DMS114 treated with DMSO at 0.1 percent for 48 hours (cell line): ENCODE results near the gene USP36.

ENCODE experiments used
- DNase-seq: peaks from one replicate; lab custom pipeline; 2025; ENCODE audit not compliant: unreplicated experiment; lab: John Stamatoyannopoulos, UW

The USP36 gene

DNA sequence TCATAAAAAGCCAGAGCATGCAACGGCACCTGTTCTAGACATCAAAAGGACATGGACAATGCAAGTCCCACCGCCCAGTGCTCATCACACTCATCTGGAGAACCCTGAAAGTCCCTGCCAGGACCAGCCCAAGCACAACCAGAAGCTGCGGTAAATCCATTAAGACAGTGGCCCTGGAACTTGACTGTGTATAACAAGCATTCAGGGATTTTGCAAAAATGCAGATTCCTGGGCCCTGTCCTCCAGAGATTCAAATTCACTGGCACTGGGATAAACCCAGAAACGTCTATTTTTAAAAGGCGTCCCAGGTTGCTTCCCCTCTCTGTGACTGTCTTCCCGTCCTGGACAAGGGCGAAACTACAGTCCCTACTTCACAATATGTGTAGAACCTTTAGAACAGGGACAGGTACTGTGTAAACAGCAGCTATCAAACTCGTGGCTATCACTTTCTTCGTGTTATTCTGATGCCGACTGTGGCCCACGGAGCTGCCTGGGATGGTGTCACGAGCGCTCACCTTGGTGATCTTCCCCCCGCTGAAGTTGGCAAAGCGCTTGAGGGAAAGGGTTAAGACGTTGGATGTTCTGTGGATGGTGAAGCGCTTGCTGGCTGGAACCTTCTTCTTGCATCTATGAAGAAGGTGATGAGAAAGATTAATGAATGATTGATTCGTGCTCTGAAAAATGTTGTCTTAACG is 22.3 kb downstream of the USP36 start:
- DNase-seq: no peak

GRCh38 chr17:78817123-78817522 is 23.5 kb downstream of the USP36 start:
- DNase-seq: no peak

DNA sequence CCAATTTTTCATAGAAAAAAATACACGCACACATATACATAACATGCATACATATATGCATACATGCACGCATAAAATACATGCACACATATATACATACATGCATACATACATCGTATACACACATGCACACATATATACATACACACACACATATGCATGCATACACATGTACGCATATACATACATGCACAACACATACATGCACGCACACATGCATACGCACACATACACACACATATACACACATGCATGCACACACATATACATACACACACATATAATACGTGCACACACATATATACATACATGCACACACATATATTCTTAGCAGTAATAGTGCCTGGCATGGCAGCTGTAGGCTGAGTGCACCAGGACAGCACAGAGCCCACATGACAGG is 24.9 kb downstream of the USP36 start:
- no peak for DNase-seq

DNA sequence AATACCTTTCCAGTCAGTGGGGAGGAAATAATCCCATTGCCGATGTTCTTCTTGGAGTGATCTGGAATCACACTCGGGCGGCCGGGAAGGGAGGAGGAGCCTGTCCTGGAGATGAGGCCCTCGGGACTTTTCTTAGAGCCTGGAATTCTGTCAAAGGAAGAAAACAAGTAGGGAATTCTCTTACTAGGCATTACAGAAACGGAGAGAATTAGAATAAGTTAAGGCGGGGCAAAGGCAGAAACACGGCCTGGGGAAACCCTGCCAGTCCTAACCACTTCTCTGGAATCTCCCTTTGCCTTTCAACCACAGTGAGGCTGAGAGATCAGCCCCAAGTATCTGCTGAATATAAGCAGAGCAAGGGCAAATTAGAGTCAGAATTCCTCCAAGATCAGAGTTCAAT is 27.8 kb downstream of the USP36 start:
- no peak for DNase-seq

GRCh38 chr17:78808163-78808562 is 32.5 kb downstream of the USP36 start:
- no peak for DNase-seq

DNA sequence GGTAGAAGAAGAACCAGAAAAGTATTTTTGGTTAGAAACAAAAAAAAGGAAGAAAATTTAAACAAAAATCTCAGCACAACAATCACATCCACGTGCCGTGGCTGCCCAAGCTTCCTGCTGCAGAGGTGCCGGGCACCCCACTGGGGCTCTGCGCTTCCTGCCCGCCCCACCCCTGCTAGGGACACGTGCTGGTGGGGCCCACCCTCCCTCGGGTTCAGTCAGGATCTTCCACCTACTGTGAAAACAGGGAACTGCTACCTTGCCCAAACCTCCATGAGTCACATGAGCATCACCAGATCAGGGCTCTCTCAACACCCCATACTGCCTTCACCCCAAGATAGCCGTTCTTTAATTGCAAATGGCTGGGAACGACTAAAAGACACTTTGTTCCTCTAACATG is 34.2 kb downstream of the USP36 start:
- no peak for DNase-seq

- no peak for DNase-seq
Observed at GRCh38 chr17:78805301-78805700, 35.3 kb downstream of the USP36 start.

GRCh38 chr17:78804777-78805176 is 35.8 kb downstream of the USP36 start:
- no peak for DNase-seq

GRCh38 chr17:78803186-78803845 is 37.3 kb downstream of the USP36 start:
- no peak for DNase-seq

DNA sequence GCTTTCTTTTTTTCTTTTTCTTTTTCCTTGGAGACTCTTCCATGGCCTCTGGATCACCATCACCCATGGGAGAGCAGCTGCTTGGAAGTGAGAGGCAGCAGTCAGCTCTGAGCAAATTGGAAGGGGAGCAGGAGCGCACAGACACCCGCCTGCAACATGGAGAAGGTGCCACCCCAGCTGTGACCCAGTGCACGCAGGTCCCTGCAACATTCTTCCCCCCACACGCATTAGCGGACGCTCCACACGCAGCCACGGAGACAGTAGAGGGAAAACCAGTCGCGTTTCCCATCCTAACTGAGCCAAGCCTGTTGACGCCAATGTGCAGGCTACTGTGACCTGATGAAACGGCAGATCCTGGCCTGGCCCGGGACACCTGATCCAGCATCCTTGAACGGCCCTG is 38.2 kb downstream of the USP36 start:
- no peak for DNase-seq

- DNase-seq: no peak
Observed at GRCh38 chr17:78802008-78802407, 38.6 kb downstream of the USP36 start.

- DNase-seq: no peak
Observed at GRCh38 chr17:78800132-78800931, 40.3 kb downstream of the USP36 start.

DNA sequence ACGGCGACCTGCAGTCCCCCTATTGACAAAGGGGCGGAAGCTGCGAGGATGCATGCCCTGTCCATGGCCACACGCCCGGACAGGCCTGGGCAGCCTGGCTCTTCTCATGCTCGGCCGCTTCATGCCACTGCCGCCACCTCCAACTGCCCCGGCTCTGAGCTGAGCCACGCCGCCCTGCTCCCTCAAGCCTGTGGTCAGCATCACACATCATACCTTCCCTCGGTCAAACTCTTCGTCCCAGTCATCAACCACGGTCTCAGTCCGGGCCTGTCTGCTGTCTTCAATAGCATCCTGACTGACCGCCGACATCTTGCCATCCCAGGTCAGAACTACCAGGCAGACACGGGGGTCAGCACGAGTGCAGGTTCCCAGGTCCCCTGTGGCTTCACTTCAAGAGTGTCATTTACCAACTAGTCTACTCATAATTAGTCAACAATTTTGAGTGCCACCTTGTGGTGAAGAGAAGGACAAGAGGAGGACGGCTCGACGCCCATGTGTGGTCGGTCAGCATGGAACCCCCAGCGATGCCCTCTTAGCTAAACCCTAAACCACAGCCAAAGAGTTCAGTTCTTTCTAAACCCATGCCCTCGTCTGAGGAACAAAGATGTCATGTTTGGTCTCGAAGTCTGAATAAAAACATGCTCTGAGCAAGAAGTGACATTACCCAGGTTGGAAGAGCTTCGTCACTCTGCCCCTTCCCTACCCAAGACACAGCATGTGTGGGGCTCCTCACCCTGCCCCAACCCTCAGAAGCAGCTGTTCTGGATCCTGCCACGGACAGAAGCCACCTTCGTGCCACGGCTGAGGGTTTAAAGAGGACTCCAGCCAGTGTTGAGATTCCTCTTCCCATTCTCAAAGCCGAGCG is 41.7 kb downstream of the USP36 start:
- no peak for DNase-seq

GRCh38 chr17:78797691-78798585 is 42.7 kb downstream of the USP36 start:
- DNase-seq: no peak

GRCh38 chr17:78797213-78797612 is 43.4 kb downstream of the USP36 start:
- DNase-seq: no peak

DNA sequence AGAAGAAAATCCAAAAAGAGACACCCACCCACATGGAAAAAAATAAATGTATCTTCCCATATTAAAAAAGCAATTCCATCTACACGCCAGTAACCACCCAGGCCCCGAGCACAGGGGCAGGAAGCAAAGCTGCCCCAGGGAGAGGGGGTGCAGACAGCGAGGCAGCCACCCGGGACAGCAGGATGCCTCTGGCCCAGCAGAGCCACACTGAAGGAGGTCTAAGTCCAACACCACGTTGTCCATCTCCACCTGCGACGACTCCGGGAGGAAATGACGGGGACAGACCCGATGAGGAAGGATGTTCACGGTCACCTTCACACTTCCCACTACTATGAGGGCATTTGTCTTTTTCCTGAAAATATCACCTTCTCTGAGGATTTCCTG is 44.1 kb downstream of the USP36 start:
- DNase-seq: no peak

GRCh38 chr17:78795861-78796516 is 44.6 kb downstream of the USP36 start:
- no peak for DNase-seq

- DNase-seq: no peak
Observed at GRCh38 chr17:78794864-78795640, 45.6 kb downstream of the USP36 start.

DNA sequence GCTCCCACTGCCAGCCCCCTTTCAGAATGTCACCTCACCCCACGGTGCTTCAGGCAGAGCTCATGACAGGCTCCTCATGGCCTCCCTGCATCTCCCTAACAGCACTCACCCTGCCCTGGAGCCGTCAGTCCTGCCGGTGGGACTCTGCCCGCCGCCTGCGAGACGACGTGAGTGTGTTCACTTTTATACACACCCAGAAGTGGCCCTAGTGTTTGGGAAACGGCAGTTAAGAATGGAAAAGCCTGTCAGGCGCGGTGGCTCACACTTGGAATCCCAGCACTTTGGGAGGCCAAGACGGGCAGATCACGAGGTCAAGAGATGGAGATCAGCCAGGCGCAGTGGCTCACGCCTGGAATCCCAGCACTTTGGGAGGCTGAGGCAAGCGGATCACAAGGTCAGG is 46.2 kb downstream of the USP36 start:
- no peak for DNase-seq
